Activated T-cell treated with anti-CD3 and anti-CD28 coated beads, Interleukin-2, amount 50 U/mL, for 4 hours (primary cell): ENCODE measurements around the gene FYB1. TPM values are rescaled to one million over a fixed set of nuclear protein-coding genes. Genes with fewer than 3 reads are reported as not detected.
A peak's percentile ranks its signal among the peaks of the same experiment; 100 is the strongest.

ENCODE experiments used
- ATAC-seq, 2 donors: fragments of 200-7000 bp; cut with Tn5 transposase; one replicate each; pipeline ENCODE4 v1.10.0; 2021
- DNase-seq: peaks from one replicate; pipeline ENCODE4 v3.0.0-alpha.2; 2020
- H3K27me3 Mint-ChIP-seq: one replicate; pipeline ENCODE4 v1.8.0; 2021; ENCODE audit warnings: low read depth, mixed read lengths
- H3K36me3 Mint-ChIP-seq: one replicate; pipeline ENCODE4 v1.8.0; 2022; ENCODE audit warnings: mixed read lengths; ENCODE audit not compliant: insufficient read depth
- H3K4me1 Mint-ChIP-seq: one replicate; pipeline ENCODE4 v1.8.0; 2021; ENCODE audit warnings: low read depth, mixed read lengths
- H3K4me3 Mint-ChIP-seq: one replicate; pipeline ENCODE4 v1.8.0; 2021; ENCODE audit warnings: mild to moderate bottlenecking, moderate library complexity, mixed read lengths
- H3K9me3 Mint-ChIP-seq: one replicate; pipeline ENCODE4 v1.8.0; 2021; ENCODE audit warnings: mixed read lengths
- total RNA-seq, 3 donors: library from RNA; stranded (reverse); gene quantifications; one replicate each; pipeline ENCODE4 v1.2.1, GENCODE V29; 2021

The FYB1 gene
- total RNA-seq, 3 donors from 2014 or later = 33.4 to 39.0 (median 37.9) TPM

DNA sequence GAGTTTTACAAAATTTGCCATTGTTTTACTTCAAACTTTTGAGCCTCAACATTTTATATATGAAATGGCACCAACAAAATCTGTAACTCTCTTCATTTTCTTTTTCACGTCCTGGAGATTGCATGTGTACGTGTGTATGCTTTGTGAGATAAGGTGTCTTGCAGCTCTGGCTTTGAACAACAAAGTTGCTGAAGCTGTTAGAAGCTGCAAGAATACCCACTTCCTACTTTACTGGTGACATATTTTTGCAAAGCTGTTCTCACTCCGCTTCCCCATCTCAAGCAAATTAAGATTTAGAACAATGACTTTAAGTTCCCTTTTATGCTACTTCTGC is 41.8 kb downstream of the FYB1 start:
- H3K9me3 Mint-ChIP-seq = peaks cover 8% of the 10 kb centered on the region
- H3K36me3 Mint-ChIP-seq = peaks cover 17% of the 10 kb centered on the region
- DNase-seq (no peak), ATAC-seq (no peak)
- H3K27me3 Mint-ChIP-seq = no peaks in the 10 kb centered on the region
- H3K4me1 Mint-ChIP-seq = peaks cover 94% of the 10 kb centered on the region
- H3K4me3 Mint-ChIP-seq = peak overlapping the region; percentile 69

GRCh38 chr5:39176759-39177630 is 42.4 kb downstream of the FYB1 start:
- no peaks in the 10 kb centered on the region for H3K27me3 Mint-ChIP-seq
- H3K36me3 Mint-ChIP-seq = peaks cover 19% of the 10 kb centered on the region

DNA sequence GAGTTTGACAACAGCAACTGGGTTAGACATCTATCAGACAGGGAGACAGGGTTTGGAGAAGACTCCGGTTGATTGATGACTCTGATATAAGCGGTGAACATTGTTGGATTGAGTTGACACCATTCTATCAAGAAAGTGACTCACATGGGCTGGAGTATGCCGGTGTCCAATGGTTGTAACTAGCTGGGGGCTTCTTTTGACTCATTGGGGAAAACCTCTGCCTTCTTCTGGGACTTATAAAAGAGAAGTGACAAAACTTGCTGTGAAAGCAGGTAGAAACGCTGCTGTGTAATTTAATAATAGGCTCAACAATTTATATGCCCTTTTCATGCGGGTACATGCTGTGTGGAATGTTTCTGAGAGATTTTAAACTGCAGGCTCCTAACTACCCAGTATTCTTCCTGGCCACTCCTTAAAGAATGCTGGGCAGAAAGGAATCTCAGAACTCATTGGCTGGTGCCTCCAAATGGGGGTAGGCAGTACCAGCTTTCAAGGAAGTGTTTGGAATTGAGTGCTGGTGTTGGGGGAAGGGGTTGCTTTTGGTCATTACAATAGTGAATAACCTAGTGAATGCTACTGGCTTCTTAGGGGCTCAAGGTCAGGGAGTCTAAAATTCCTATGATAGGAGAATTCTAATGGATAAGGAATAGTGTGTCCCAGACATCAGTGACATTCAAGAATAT is 43.9 kb downstream of the FYB1 start:
- ATAC-seq = peak; percentile 82 to 83
- peaks cover 8% of the 10 kb centered on the region for H3K9me3 Mint-ChIP-seq
- peak overlapping the region; percentile 62 for H3K4me3 Mint-ChIP-seq
- no peaks in the 10 kb centered on the region for H3K27me3 Mint-ChIP-seq
- DNase-seq = peak; percentile 38
- peaks cover 24% of the 10 kb centered on the region for H3K36me3 Mint-ChIP-seq
- H3K4me1 Mint-ChIP-seq = peaks cover 92% of the 10 kb centered on the region

More at GRCh38 chr5:39176759-39177630, 42.4 kb downstream of the FYB1 start:
- peaks cover 92% of the 10 kb centered on the region for H3K4me1 Mint-ChIP-seq
- H3K9me3 Mint-ChIP-seq = peaks cover 8% of the 10 kb centered on the region
- DNase-seq (no peak), ATAC-seq (peak; percentile 52 to 59)
- H3K4me3 Mint-ChIP-seq = peak overlapping the region; percentile 69

GRCh38 chr5:39173069-39173468 is 46.3 kb downstream of the FYB1 start:
- ATAC-seq (no peak), DNase-seq (no peak)
- H3K9me3 Mint-ChIP-seq = peaks cover 8% of the 10 kb centered on the region
- no peak overlapping the region for H3K4me3 Mint-ChIP-seq
- H3K27me3 Mint-ChIP-seq = no peaks in the 10 kb centered on the region
- H3K4me1 Mint-ChIP-seq = peaks cover 90% of the 10 kb centered on the region
- H3K36me3 Mint-ChIP-seq = peaks cover 34% of the 10 kb centered on the region

DNA sequence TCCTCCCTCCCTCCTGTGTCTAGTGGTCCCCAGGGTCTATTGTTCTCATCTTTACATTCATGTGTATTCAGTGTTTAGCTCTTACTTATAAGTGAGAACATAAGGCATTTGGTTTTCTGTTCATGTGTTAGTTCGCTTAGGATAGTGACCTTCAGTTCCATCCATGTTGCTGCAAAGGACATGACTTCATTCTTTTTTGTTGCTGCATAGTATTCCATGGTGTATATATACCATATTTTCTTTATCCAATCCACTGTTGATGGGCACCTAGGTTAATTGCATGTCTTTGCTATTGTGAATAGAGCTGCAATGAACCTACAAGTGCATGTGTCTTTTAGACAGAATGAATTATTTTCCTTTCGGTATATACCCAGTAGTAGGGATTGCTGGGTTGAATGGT is 46.8 kb downstream of the FYB1 start:
- Mint-ChIP-seq H3K27me3 (no peaks in the 10 kb centered on the region), H3K36me3 (peaks cover 36% of the 10 kb centered on the region), H3K4me1 (peaks cover 90% of the 10 kb centered on the region), H3K4me3 (no peak overlapping the region), H3K9me3 (peaks cover 8% of the 10 kb centered on the region)
- no peak for DNase-seq
- no peak for ATAC-seq

- no peak for DNase-seq
- Mint-ChIP-seq H3K4me1 (peaks cover 88% of the 10 kb centered on the region), H3K9me3 (peaks cover 8% of the 10 kb centered on the region), H3K27me3 (no peaks in the 10 kb centered on the region), H3K36me3 (peaks cover 41% of the 10 kb centered on the region), H3K4me3 (no peak overlapping the region)
- ATAC-seq = no peak
Measured at GRCh38 chr5:39171647-39172046, 47.7 kb downstream of the FYB1 start.

DNA sequence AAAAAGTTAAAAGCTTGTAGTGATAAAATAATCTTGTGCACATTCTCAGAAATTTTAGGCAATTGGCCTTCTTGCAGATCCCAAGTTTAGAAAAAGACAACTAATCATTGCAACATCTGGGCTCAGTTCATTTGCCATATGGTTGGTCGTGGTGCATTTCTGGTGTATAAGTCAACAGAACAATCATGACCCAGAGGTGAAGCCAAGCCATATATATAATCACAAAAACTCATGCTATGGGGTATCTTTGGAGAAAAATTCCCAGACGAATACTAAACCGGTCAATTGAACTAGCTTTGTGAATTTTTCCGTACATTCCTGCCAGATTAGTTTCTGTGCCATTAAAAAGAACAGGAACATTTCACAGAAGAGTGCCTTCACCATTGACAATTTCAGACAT is 50.3 kb downstream of the FYB1 start:
- peaks cover 89% of the 10 kb centered on the region for H3K4me1 Mint-ChIP-seq
- no peaks in the 10 kb centered on the region for H3K27me3 Mint-ChIP-seq
- DNase-seq = no peak
- H3K9me3 Mint-ChIP-seq = peaks cover 13% of the 10 kb centered on the region
- peaks cover 47% of the 10 kb centered on the region for H3K36me3 Mint-ChIP-seq
- H3K4me3 Mint-ChIP-seq = no peak overlapping the region
- no peak for ATAC-seq

DNA sequence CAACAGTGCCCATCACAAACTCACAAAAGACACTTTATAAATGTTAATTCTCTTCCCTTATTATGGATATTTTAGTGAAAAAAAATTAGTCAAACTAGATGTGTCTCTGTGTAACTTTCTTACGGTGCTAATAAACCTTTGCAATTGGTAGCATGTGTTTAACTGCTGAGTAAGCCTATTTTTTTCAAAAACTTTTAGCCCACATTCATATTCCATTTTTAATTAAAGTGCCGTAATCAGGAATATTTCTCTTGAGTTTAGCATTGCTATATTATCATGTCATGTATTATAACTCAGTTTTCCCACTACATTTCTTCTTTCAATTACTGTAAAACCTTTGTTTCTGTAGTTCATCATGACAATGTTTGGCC is 51.4 kb downstream of the FYB1 start:
- H3K36me3 Mint-ChIP-seq = peaks cover 41% of the 10 kb centered on the region
- ATAC-seq (no peak), DNase-seq (no peak)
- peaks cover 89% of the 10 kb centered on the region for H3K4me1 Mint-ChIP-seq
- H3K9me3 Mint-ChIP-seq = peaks cover 8% of the 10 kb centered on the region
- H3K4me3 Mint-ChIP-seq = peak overlapping the region; percentile 66
- no peaks in the 10 kb centered on the region for H3K27me3 Mint-ChIP-seq

DNA sequence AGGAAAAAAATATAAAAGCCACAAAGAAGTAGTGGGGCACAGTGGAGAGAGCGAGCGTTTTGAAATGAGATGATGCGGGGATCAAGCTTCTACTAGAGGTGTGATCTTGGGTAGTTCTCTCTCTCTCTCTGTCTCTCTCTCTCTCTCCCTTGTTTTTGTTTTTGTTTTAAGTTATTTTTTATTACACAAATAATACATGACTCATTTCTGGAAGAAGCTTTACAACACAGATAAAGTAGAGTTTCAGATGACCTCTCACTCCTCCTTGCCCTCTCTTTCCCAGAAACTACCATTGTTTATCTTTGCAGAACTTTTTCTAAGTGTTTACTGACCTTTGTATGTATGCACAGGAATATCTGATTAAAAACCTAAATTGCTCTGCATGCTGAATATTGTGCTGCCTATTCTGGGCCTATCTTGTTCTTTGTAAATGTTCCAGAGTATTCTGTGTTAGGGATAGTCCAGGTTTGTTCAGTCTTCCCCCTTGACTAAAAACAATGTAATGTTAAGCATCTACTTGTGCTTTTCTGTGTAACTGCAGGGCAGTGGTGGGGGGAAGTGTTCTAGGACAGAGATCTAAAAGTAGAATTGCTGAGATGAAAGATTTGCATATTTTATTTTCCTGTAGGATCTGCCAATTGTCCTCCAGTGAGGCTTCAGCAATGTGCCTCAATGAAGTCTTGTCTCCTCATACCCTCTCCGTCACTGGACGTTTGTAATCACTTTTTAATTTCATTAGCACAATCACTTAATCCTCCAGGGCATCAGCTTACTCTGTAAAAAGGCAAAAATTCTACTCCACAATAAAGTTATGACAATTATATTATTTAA is 52.0 kb downstream of the FYB1 start:
- ATAC-seq (no peak), DNase-seq (no peak)
- Mint-ChIP-seq H3K4me3 (peak overlapping the region; percentile 66), H3K36me3 (peaks cover 35% of the 10 kb centered on the region), H3K27me3 (no peaks in the 10 kb centered on the region), H3K9me3 (peaks cover 6% of the 10 kb centered on the region), H3K4me1 (peaks cover 88% of the 10 kb centered on the region)

DNA sequence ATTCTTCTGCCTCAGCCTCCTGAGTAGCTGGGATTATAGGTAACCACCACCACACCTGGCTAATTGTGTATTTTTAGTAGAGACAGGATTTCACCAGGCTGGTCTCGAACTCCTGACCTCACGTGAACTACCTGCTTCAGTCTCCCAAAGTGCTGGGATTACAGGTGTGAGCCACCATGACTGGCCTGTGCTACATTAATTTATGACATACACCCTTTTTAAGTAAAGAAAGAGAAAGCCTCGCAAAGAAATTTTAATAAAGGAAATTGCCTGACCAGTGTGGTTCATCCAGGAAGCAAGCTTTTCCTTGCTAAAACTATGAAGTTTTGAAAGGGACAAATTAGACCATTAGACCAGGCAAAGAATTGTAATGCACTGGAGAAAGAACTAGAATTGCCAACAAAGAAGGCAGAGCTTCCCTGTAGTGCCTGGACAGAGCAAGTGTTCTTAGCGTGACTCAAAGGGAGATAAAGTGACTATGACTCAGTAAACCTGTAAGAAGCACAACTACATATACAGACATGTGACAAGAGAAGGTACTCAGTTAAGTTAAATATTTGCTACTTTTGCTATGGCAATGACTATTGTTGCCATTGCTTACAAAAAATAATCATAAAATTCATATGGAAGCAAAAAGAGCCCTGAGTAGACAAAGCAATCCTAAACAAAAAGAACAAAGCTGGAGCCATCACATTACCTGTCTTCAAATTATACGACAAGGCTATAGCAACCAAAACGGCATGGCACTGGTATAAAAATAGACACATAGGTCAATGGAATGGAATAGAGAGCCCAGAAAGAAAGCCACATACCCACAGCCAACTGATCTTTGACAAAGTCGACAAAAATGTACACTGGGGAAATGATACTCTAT is 54.6 kb downstream of the FYB1 start:
- no peak for DNase-seq
- peak; percentile 97 to 99 for ATAC-seq
- no peaks in the 10 kb centered on the region for H3K27me3 Mint-ChIP-seq
- H3K9me3 Mint-ChIP-seq = peaks cover 6% of the 10 kb centered on the region
- H3K36me3 Mint-ChIP-seq = peaks cover 29% of the 10 kb centered on the region
- H3K4me1 Mint-ChIP-seq = peaks cover 89% of the 10 kb centered on the region
- H3K4me3 Mint-ChIP-seq = peak overlapping the region; percentile 65

- ATAC-seq (no peak), DNase-seq (no peak)
- Mint-ChIP-seq H3K27me3 (no peaks in the 10 kb centered on the region), H3K9me3 (peaks cover 6% of the 10 kb centered on the region), H3K4me1 (peaks cover 89% of the 10 kb centered on the region), H3K36me3 (peaks cover 21% of the 10 kb centered on the region), H3K4me3 (peak overlapping the region; percentile 65)
Measured at GRCh38 chr5:39164016-39164415, 55.3 kb downstream of the FYB1 start.

- H3K9me3 Mint-ChIP-seq = peaks cover 6% of the 10 kb centered on the region
- no peak for ATAC-seq
- no peak for DNase-seq
- no peaks in the 10 kb centered on the region for H3K27me3 Mint-ChIP-seq
- peaks cover 20% of the 10 kb centered on the region for H3K36me3 Mint-ChIP-seq
- H3K4me1 Mint-ChIP-seq = peaks cover 88% of the 10 kb centered on the region
- peak overlapping the region; percentile 67 for H3K4me3 Mint-ChIP-seq
Measured at GRCh38 chr5:39161578-39161977, 57.8 kb downstream of the FYB1 start.

GRCh38 chr5:39160576-39161213 is 58.7 kb downstream of the FYB1 start:
- peaks cover 19% of the 10 kb centered on the region for H3K36me3 Mint-ChIP-seq
- peak overlapping the region; percentile 4 for H3K4me3 Mint-ChIP-seq

More at GRCh38 chr5:39160576-39161213, 58.7 kb downstream of the FYB1 start:
- Mint-ChIP-seq H3K9me3 (peaks cover 6% of the 10 kb centered on the region), H3K27me3 (no peaks in the 10 kb centered on the region), H3K4me1 (peaks cover 88% of the 10 kb centered on the region)
- ATAC-seq (no peak), DNase-seq (no peak)
